IMR-90 (cell line): Measurements from ENCODE around the gene GAL3ST2. TPM values are rescaled to one million over a fixed set of nuclear protein-coding genes. Genes with fewer than 3 reads are reported as not detected.

Source experiments
- ATAC-seq: fragments of 200-7000 bp; cut with Tn5 transposase; 2 replicates; pipeline ENCODE4 v1.9.1; 2020; ENCODE audit warnings: low read depth, mild to moderate bottlenecking, moderate library complexity
- BruUV-seq: library from RNA; stranded (reverse); fragments of 400-500 nt; replicated peaks from 2 replicates; lab custom pipeline; 2021; lab: Mats Ljungman, UMichigan
- CTCF ChIA-PET: fragments of 300-600 bp; formaldehyde crosslinking; extraction: SDS; loops from one replicate; lab custom pipeline; 2021; ENCODE audit warnings: antibody characterized with exemption; lab: Yijun Ruan, JAX
- POLR2A ChIA-PET: fragments of 300-600 bp; sonication (Branson Sonifier 250); formaldehyde crosslinking; loops from one replicate; lab custom pipeline; 2022; ENCODE audit warnings: antibody characterized with exemption; ENCODE audit not compliant: unreplicated experiment; lab: Charles Lee
- DNase-seq: peaks from one replicate; pipeline ENCODE4 v3.0.0; 2013
- H2AFZ ChIP-seq: replicated peaks from 2 replicates; pipeline ENCODE3; 2013; ENCODE audit warnings: low read length, mild to moderate bottlenecking; ENCODE audit not compliant: poor library complexity
- H2AK5ac ChIP-seq: 2 replicates; pipeline ENCODE4 v1.6.1; 2013; ENCODE audit warnings: low read depth, low read length, inconsistent platforms
- H2AK9ac ChIP-seq: replicated peaks from 2 replicates; pipeline ENCODE3; 2013; ENCODE audit warnings: mild to moderate bottlenecking, low read depth, low read length, moderate library complexity; ENCODE audit not compliant: poor library complexity
- H2BK120ac ChIP-seq: 2 replicates; pipeline ENCODE4 v1.6.1; 2013; ENCODE audit warnings: low read depth, low read length, inconsistent platforms
- H2BK15ac ChIP-seq: 3 replicates; pipeline ENCODE4 v1.6.1; 2013; ENCODE audit warnings: low read depth, low read length, inconsistent platforms
- H2BK20ac ChIP-seq: 2 replicates; pipeline ENCODE4 v1.6.1; 2013; ENCODE audit warnings: low read depth, mild to moderate bottlenecking, inconsistent platforms, low read length, moderate library complexity
- H2BK5ac ChIP-seq: 2 replicates; pipeline ENCODE4 v1.6.1; 2013; ENCODE audit warnings: mild to moderate bottlenecking, low read depth, low read length, inconsistent platforms; ENCODE audit not compliant: poor library complexity, severe bottlenecking
- H3K14ac ChIP-seq: replicated peaks from 2 replicates; pipeline ENCODE4 v1.6.1; 2013; ENCODE audit warnings: low read depth, low read length, inconsistent platforms
- H3K18ac ChIP-seq: 2 replicates; pipeline ENCODE4 v1.6.1; 2013; ENCODE audit warnings: low read depth, low read length, control low read depth
- H3K23ac ChIP-seq: 2 replicates; pipeline ENCODE4 v1.6.1; 2013; ENCODE audit warnings: low read depth, low read length, inconsistent platforms
- H3K27ac ChIP-seq: 2 replicates; pipeline ENCODE4 v1.5.1; 2013; ENCODE audit warnings: mild to moderate bottlenecking, control low read depth, low read length; ENCODE audit not compliant: insufficient read depth
- H3K27me3 ChIP-seq: 2 replicates; pipeline ENCODE4 v1.6.1; 2013; ENCODE audit warnings: low read length; ENCODE audit not compliant: control insufficient read depth, insufficient read depth
- H3K36me3 ChIP-seq: 2 replicates; pipeline ENCODE4 v1.6.1; 2013; ENCODE audit warnings: low read length, mixed read lengths; ENCODE audit not compliant: control insufficient read depth, insufficient read depth
- H3K4ac ChIP-seq: 2 replicates; pipeline ENCODE4 v1.6.1; 2013; ENCODE audit warnings: low read depth, low read length, inconsistent platforms
- H3K4me1 ChIP-seq: 2 replicates; pipeline ENCODE4 v1.6.1; 2013; ENCODE audit warnings: low read length, mixed read lengths; ENCODE audit not compliant: control insufficient read depth, insufficient read depth
- H3K4me2 ChIP-seq: 2 replicates; pipeline ENCODE4 v1.6.1; 2013; ENCODE audit warnings: low read depth, mild to moderate bottlenecking, control low read depth, low read length, moderate library complexity
- H3K4me3 ChIP-seq: 2 replicates; pipeline ENCODE4 v1.5.1; 2013; ENCODE audit warnings: low read depth, mild to moderate bottlenecking, control low read depth, low read length, moderate library complexity; ENCODE audit not compliant: insufficient read depth
- H3K56ac ChIP-seq: 2 replicates; pipeline ENCODE4 v1.6.1; 2013; ENCODE audit warnings: low read length, inconsistent platforms; ENCODE audit not compliant: insufficient read depth; ENCODE audit errors: extremely low read depth
- H3K79me1 ChIP-seq, 2 experiments: 2 replicates each; pipeline ENCODE4 v1.6.1; 2013; ENCODE audit warnings: low read length in 2 of 2, inconsistent platforms in 1 of 2, low read depth in 1 of 2
- H3K9ac ChIP-seq: 2 replicates; pipeline ENCODE4 v1.6.1; 2013; ENCODE audit warnings: low read depth, low read length, control low read depth
- H3K9me1 ChIP-seq: 2 replicates; pipeline ENCODE4 v1.6.1; 2013; ENCODE audit warnings: low read length, inconsistent platforms; ENCODE audit not compliant: insufficient read depth
- H3K9me3 ChIP-seq: 2 replicates; pipeline ENCODE4 v1.6.1; 2013; ENCODE audit warnings: low read length; ENCODE audit not compliant: control insufficient read depth, insufficient read depth
- H4K20me1 ChIP-seq: 2 replicates; pipeline ENCODE4 v1.6.1; 2013; ENCODE audit warnings: low read length, inconsistent platforms; ENCODE audit not compliant: insufficient read depth
- H4K5ac ChIP-seq: 2 replicates; pipeline ENCODE4 v1.6.1; 2013; ENCODE audit warnings: mild to moderate bottlenecking, low read depth, low read length, control low read depth
- H4K8ac ChIP-seq, 2 experiments: 2 replicates each; pipeline ENCODE4 v1.6.1; 2013; ENCODE audit warnings: low read depth in 2 of 2, low read length in 2 of 2, control low read depth in 1 of 2, inconsistent platforms in 1 of 2
- H4K91ac ChIP-seq: 2 replicates; pipeline ENCODE4 v1.6.1; 2013; ENCODE audit warnings: low read depth, low read length, inconsistent platforms; ENCODE audit not compliant: insufficient read depth
- BHLHE40 ChIP-seq: fragments of 150-350 bp; IDR thresholded peaks from 2 replicates; pipeline ENCODE4 v1.6.1; 2016; ENCODE audit warnings: mild to moderate bottlenecking, low read depth, low read length
- CEBPB ChIP-seq: IDR thresholded peaks from 2 replicates; pipeline ENCODE4 v1.6.1; 2012; ENCODE audit warnings: low read depth, low read length, improper control_type of control experiment
- ELK1 ChIP-seq: fragments of 150-350 bp; IDR thresholded peaks from 2 replicates; pipeline ENCODE4 v1.6.1; 2016; ENCODE audit warnings: low read depth, mild to moderate bottlenecking, low read length, moderate library complexity, borderline replicate concordance
- FOS ChIP-seq: fragments of 150-350 bp; IDR thresholded peaks from 2 replicates; pipeline ENCODE4 v1.6.1; 2016; ENCODE audit warnings: low read depth, low read length
- MAFK ChIP-seq: IDR thresholded peaks from 2 replicates; pipeline ENCODE4 v1.6.1; 2012; ENCODE audit warnings: low read depth, low read length, improper control_type of control experiment
- MAZ ChIP-seq: IDR thresholded peaks from 2 replicates; pipeline ENCODE4 v1.6.1; 2012; ENCODE audit warnings: low read depth, mild to moderate bottlenecking, low read length, improper control_type of control experiment, moderate library complexity, borderline replicate concordance
- NFE2L2 ChIP-seq: fragments of 150-350 bp; IDR thresholded peaks from 2 replicates; pipeline ENCODE4 v1.6.1; 2016; ENCODE audit warnings: low read depth, mild to moderate bottlenecking, low read length
- SMC3 ChIP-seq: fragments of 150-350 bp; IDR thresholded peaks from 2 replicates; pipeline ENCODE4 v1.6.1; 2016; ENCODE audit warnings: low read depth, mild to moderate bottlenecking, antibody characterized with exemption, low read length, moderate library complexity
- USF2 ChIP-seq: fragments of 150-350 bp; IDR thresholded peaks from 2 replicates; pipeline ENCODE4 v1.6.1; 2017; ENCODE audit warnings: mild to moderate bottlenecking, antibody characterized with exemption, low read length, low read depth
- WGBS, 2 experiments: methylation state at CpG; one replicate each; pipeline versions ENCODE4 v1.1.5 to v1.1.7; 2013; ENCODE audit warnings: missing lambda C conversion rate in 2 of 2; ENCODE audit not compliant: insufficient read length in 1 of 2; ENCODE audit errors: extremely low coverage in 2 of 2; 5-methylcytosine and 5-hydroxymethylcytosine counted together
- dilution Hi-C: fragments of 300-500 bp; cut with HindIII; formaldehyde crosslinking; loops from one replicate; pipeline ENCODE4 v1.14.3; 2018; ENCODE audit warnings: low sequenced_read_pairs; ENCODE audit not compliant: unreplicated experiment
- in situ Hi-C: fragments of 300-500 bp; cut with MboI; formaldehyde crosslinking; loops from 3 replicates; pipeline ENCODE4 v1.14.3; 2019; ENCODE audit warnings: low sequenced_read_pairs, inconsistent platforms, mixed read lengths
- intact Hi-C: fragments of 100-400 bp; cut with micrococcal nuclease; formaldehyde crosslinking; loops from 2 replicates; pipeline ENCODE4 v1.10.0; 2022
- polyA plus RNA-seq, 3 experiments: library from polyadenylated mRNA; depleted of rRNA; stranded (reverse); fragments of >200 nt; gene quantifications; 2 replicates each; pipeline ENCODE4 v1.2.3, GENCODE V29; 2012; ENCODE audit warnings: low replicate concordance in 1 of 3
- total RNA-seq: library from RNA; depleted of rRNA; stranded (reverse); fragments of >200 nt; gene quantifications from 2 replicates; pipeline ENCODE4 v1.2.3, GENCODE V29; 2012

GAL3ST2 gene
- total and polyA plus RNA-seq, 2 of the 4 experiments (the other 2 are of a cell fraction), result 0.07 TPM; not detected in 1

- dilution Hi-C loops, result no loop called here
- Histone ChIP-seq H3K18ac (no peak overlapping the region), H3K23ac (no peak overlapping the region), H3K4me3 (no peak overlapping the region), H2AFZ (no peak overlapping the region), H2BK20ac (no peak overlapping the region), H2BK5ac (no peak overlapping the region), H2AK5ac (no peak overlapping the region), H3K14ac (no peak overlapping the region), H2BK15ac (no peak overlapping the region), H3K4me1 (no peaks in the 10 kb centered on the region), H3K9me1 (no peaks in the 10 kb centered on the region), H3K56ac (no peak overlapping the region), H3K4ac (no peak overlapping the region), H3K27me3 (no peaks in the 10 kb centered on the region), H4K5ac (no peak overlapping the region), H3K9ac (no peak overlapping the region), H3K27ac (no peak overlapping the region), H4K91ac (no peak overlapping the region), H2BK120ac (no peak overlapping the region), H4K20me1 (no peaks in the 10 kb centered on the region; the same call in 1 of the 2 replicates), H3K4me2 (no peak overlapping the region), H3K9me3 (no peaks in the 10 kb centered on the region), H3K36me3 (peaks cover 47% of the 10 kb centered on the region), H3K79me1 (no peaks in the 10 kb centered on the region), H4K8ac (no peak overlapping the region), H2AK9ac (no peak overlapping the region)
- 97% methylated on average over 13 of the region's 14 CpGs; no CpG with 5 or more reads in 1 of the 2 experiments for WGBS, 2 experiments
- DNase-seq (no peak), ATAC-seq (no peak)
- intact Hi-C loops, result no loop called here
- TF ChIP-seq FOS (no peak), CEBPB (no peak), BHLHE40 (no peak), NFE2L2 (no peak), USF2 (no peak), MAFK (no peak), MAZ (no peak), ELK1 (no peak), SMC3 (no peak)
- in situ Hi-C loops, result no loop called here
- ChIA-PET POLR2A (no interaction called here), CTCF (no interaction called here)
- BruUV-seq, result no TSS peak
Measured at GRCh38 chr2:241752253-241752652, 24.4 kb upstream of the GAL3ST2 start.
